Transverse colon (tissue), 4 donors: Measurements from ENCODE around the gene PTPN2.

Experiments used
- EP300 ChIP-seq: sonication (generic); formaldehyde crosslinking; IDR thresholded peaks from one replicate; pipeline ENCODE4 v1.6.1; 2017; ENCODE audit warnings: antibody characterized with exemption, low read depth
- POLR2A ChIP-seq: fragments of 450-650 bp; IDR thresholded peaks from one replicate; pipeline ENCODE4 v1.6.1; 2016; ENCODE audit warnings: antibody characterized with exemption, mild to moderate bottlenecking, moderate library complexity
- POLR2AphosphoS5 ChIP-seq, 3 donors: sonication (generic); formaldehyde crosslinking; IDR thresholded peaks; one replicate each; pipeline ENCODE4 v1.6.1; 2016; ENCODE audit warnings: antibody characterized with exemption in 3 of 3
- TF ChIP-seq, protein P1 (sequence below), 5 experiments: fragments of 200-600 bp in 3 of 5; fragments of 450-650 bp in 2 of 5; sonication (generic) in 3 of 5; IDR thresholded peaks; 1 replicate in 2 of 5; 2 replicates in 3 of 5; pipeline ENCODE4 v1.5.1; 2016 to 2017; ENCODE audit warnings: antibody characterized with exemption in 5 of 5, inconsistent platforms in 3 of 5, mild to moderate bottlenecking in 2 of 5, moderate library complexity in 1 of 5

DNA sequence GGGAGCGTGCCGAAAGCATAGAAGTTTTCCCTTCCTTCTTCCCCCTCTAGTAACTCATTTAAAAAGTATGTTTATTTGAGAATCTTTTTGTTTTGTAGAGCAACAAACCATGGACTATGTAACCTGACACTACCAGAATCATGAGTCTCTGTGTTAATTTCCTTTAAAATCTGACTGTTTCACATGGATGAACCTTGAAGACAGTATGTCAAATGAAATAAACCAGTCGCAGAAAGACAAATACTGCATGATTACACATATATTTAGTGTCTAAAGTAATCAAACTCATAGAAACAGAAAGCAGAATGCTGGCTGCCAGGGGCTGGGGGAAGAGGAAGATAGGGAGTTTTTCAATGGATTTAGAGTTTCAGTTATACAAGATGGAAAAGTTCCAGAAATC, 32.3 kb downstream of the PTPN2 start:
- TF ChIP-seq, protein P1, sequence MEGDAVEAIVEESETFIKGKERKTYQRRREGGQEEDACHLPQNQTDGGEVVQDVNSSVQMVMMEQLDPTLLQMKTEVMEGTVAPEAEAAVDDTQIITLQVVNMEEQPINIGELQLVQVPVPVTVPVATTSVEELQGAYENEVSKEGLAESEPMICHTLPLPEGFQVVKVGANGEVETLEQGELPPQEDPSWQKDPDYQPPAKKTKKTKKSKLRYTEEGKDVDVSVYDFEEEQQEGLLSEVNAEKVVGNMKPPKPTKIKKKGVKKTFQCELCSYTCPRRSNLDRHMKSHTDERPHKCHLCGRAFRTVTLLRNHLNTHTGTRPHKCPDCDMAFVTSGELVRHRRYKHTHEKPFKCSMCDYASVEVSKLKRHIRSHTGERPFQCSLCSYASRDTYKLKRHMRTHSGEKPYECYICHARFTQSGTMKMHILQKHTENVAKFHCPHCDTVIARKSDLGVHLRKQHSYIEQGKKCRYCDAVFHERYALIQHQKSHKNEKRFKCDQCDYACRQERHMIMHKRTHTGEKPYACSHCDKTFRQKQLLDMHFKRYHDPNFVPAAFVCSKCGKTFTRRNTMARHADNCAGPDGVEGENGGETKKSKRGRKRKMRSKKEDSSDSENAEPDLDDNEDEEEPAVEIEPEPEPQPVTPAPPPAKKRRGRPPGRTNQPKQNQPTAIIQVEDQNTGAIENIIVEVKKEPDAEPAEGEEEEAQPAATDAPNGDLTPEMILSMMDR (IDR thresholded peaks at IDR 0.05), result no peak
- TF ChIP-seq POLR2A (no peak), EP300 (no peak), POLR2AphosphoS5 (IDR thresholded peaks at IDR 0.05) (no peak)
